Upper lobe of right lung (tissue), 1 donor: ENCODE results near the gene CGB7. TPM values are rescaled to one million over a fixed set of nuclear protein-coding genes. Genes with fewer than 3 reads are reported as not detected.
A peak's percentile ranks its signal among the peaks of the same experiment; 100 is the strongest.
"Not testable (repeated sequence)": the region's sequence is repeated elsewhere in the genome, so short reads cannot be mapped to it uniquely, and the experiment has no call there.

Experiments used
- ATAC-seq: fragments of 200-7000 bp; cut with Tn5 transposase; one replicate; pipeline ENCODE4 v1.9.1; 2020; ENCODE audit warnings: mild to moderate bottlenecking, moderate library complexity
- DNase-seq: peaks from one replicate; pipeline ENCODE4 v3.0.0-alpha.2; 2020
- H3K27ac ChIP-seq: fragments of 200-600 bp; one replicate; pipeline ENCODE4 v1.8.0; 2022
- H3K27me3 ChIP-seq: fragments of 200-600 bp; one replicate; pipeline ENCODE4 v1.8.0; 2022; ENCODE audit warnings: mild to moderate bottlenecking
- H3K36me3 ChIP-seq: fragments of 200-600 bp; one replicate; pipeline ENCODE4 v1.8.0; 2022
- H3K4me1 ChIP-seq: fragments of 200-600 bp; one replicate; pipeline ENCODE4 v1.8.0; 2022
- H3K4me3 ChIP-seq: fragments of 200-600 bp; one replicate; pipeline ENCODE4 v1.8.0; 2022; ENCODE audit warnings: mild to moderate bottlenecking
- H3K9me3 ChIP-seq: fragments of 200-600 bp; one replicate; pipeline ENCODE4 v1.8.0; 2022
- CTCF ChIP-seq: fragments of 200-600 bp; IDR thresholded peaks from one replicate; pipeline ENCODE4 v1.8.0; 2022; ENCODE audit warnings: antibody characterized with exemption
- intact Hi-C: fragments of 100-400 bp; cut with DNase I; formaldehyde crosslinking; loops from one replicate; pipeline ENCODE4 v1.11.0; 2022
- total RNA-seq: library from RNA; stranded (reverse); fragmentation: NEBNext Ultra II Directional; extraction: Animal tissue kit (Norgen Biotek cat#: 25700); gene quantifications from one replicate; pipeline ENCODE4 v1.2.1, GENCODE V29; 2021
- donor health status: DM: no; HTN: yes; CAD: no; lungs with severe emphysema.

Gene CGB7
- total RNA-seq, 1 donor from 2014 or later = 0.43 TPM

GRCh38 chr19:49064029-49064629, 6.6 kb upstream of the CGB7 start:
- intact Hi-C loops = no loop called here
- no peak overlapping the region for H3K27ac ChIP-seq

DNA sequence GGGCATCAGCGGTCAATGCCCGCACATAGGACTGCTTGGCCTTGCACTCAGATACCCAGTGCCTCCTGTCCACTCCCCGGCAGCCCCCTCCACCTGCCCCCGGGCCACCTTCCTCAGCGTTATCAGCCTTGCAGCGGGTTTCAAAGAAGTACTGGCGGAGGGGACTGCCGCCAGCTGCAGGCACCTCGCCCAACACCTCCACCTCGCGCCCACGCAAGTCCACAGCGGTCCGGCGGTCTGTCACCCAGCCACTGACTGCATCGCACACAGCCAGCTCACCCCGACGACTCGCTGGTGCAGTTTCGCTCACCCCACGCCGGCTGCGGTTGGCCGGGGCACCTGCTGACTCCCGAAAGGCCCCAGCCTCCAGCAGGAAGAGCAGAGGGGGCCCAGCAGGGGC, 3.9 kb upstream of the CGB7 start:
- H3K9me3 ChIP-seq = no peaks in the 10 kb centered on the region
- TF ChIP-seq CTCF = no peak
- no peak overlapping the region for H3K27ac ChIP-seq
- no peak overlapping the region for H3K4me3 ChIP-seq
- H3K4me1 ChIP-seq = peaks cover 16% of the 10 kb centered on the region
- ATAC-seq (no peak), DNase-seq (no peak)
- intact Hi-C loops = no loop called here
- H3K36me3 ChIP-seq = no peaks in the 10 kb centered on the region
- H3K27me3 ChIP-seq = peaks cover 56% of the 10 kb centered on the region

More at GRCh38 chr19:49064029-49064629, 6.6 kb upstream of the CGB7 start:
- Histone ChIP-seq H3K4me1 (peaks cover 3% of the 10 kb centered on the region), H3K4me3 (peak overlapping the region; percentile 26), H3K27me3 (peaks cover 55% of the 10 kb centered on the region), H3K36me3 (no peaks in the 10 kb centered on the region), H3K9me3 (no peaks in the 10 kb centered on the region)
- no peak for TF ChIP-seq CTCF
- ATAC-seq = peak; percentile 83
- DNase-seq = no peak

GRCh38 chr19:49061000-49061399, 3.5 kb upstream of the CGB7 start:
- no peaks in the 10 kb centered on the region for H3K9me3 ChIP-seq
- ATAC-seq (no peak), DNase-seq (no peak)
- TF ChIP-seq CTCF = no peak
- H3K4me1 ChIP-seq = peaks cover 20% of the 10 kb centered on the region
- intact Hi-C loops = no loop called here
- peaks cover 53% of the 10 kb centered on the region for H3K27me3 ChIP-seq
- no peak overlapping the region for H3K4me3 ChIP-seq
- no peaks in the 10 kb centered on the region for H3K36me3 ChIP-seq
- H3K27ac ChIP-seq = no peak overlapping the region

DNA sequence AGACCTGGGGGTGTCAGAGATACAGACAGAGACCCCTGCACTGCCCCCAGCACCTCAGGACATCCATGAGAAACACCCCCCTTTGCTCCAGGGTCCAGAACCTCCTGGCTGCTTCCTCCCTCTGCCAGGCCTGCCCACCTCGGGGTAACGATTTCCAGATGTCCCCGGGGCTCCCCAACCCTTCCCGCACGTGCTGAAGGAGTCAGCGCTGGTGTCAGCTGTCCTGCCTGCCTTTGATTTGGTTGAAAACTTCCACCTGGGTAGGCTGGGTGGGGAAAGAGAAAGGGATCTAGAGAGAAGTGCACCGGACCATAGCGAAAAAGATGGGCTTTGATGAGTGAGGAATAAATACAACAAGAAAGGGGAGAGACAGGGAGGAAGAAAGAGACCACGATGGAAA, 1.5 kb upstream of the CGB7 start:
- Histone ChIP-seq H3K4me1 (peaks cover 19% of the 10 kb centered on the region), H3K9me3 (no peaks in the 10 kb centered on the region), H3K36me3 (no peaks in the 10 kb centered on the region), H3K27ac (no peak overlapping the region), H3K27me3 (peaks cover 35% of the 10 kb centered on the region), H3K4me3 (no peak overlapping the region)
- TF ChIP-seq CTCF = no peak
- DNase-seq = no peak
- intact Hi-C loops = no loop called here
- no peak for ATAC-seq

DNA sequence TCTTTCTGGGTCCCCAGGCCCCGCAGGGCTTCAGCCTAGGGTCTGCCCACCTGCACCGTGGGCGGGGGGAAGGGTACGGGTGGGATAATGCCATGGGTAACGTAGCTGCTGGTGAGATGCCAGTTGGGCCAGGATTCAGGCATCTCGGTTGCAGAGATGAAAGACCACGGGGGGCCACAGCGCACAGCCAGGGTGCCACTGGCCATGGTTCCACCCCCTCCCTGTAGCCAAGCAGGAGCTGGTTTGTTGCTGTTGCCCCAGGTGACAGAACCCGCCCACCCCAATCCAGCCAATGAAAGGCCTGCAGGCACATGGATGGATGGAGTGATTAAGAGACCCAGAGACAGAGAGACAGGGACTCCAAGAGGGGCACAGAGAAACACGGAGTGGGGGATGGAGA, 1.0 kb upstream of the CGB7 start:
- Histone ChIP-seq H3K27me3 (peaks cover 34% of the 10 kb centered on the region), H3K27ac (no peak overlapping the region), H3K4me3 (no peak overlapping the region), H3K9me3 (no peaks in the 10 kb centered on the region), H3K4me1 (peaks cover 19% of the 10 kb centered on the region), H3K36me3 (no peaks in the 10 kb centered on the region)
- peak; percentile 3 for ATAC-seq
- intact Hi-C loops = no loop called here
- no peak for DNase-seq
- no peak for TF ChIP-seq CTCF

- H3K36me3 ChIP-seq, intact Hi-C loops, DNase-seq, H3K9me3 ChIP-seq, H3K27ac ChIP-seq: not testable (repeated sequence)
- ATAC-seq = peak; percentile 3
- Histone ChIP-seq H3K4me3 (peak overlapping the region; percentile 63), H3K27me3 (peaks cover 25% of the 10 kb centered on the region), H3K4me1 (peaks cover 19% of the 10 kb centered on the region)
Measured at GRCh38 chr19:49056902-49057596, 500 bp downstream of the CGB7 start.
